B cell (primary cell): Measurements from ENCODE around the gene SPATA25. TPM values are rescaled to one million over a fixed set of nuclear protein-coding genes. Genes with fewer than 3 reads are reported as not detected.

Source experiments
- ATAC-seq: fragments of 200-7000 bp; cut with Tn5 transposase; one replicate; pipeline ENCODE4 v1.10.0; 2021; ENCODE audit warnings: low read depth, mild to moderate bottlenecking, moderate number of reproducible peaks, moderate library complexity
- CTCF ChIA-PET: fragments of 350-600 bp; sonication (Branson Sonifier 250); formaldehyde crosslinking; loops from one replicate; lab custom pipeline; 2021; ENCODE audit warnings: antibody characterized with exemption, inconsistent platforms; lab: Charles Lee
- POLR2A ChIA-PET: fragments of 350-600 bp; sonication (Branson Sonifier 250); formaldehyde crosslinking; loops from one replicate; lab custom pipeline; 2021; ENCODE audit warnings: antibody characterized with exemption; lab: Charles Lee
- DNase-seq: peaks from one replicate; pipeline ENCODE4 v3.0.0; 2013
- H2AFZ ChIP-seq: 2 replicates; pipeline ENCODE4 v1.6.1; 2012; ENCODE audit warnings: mild to moderate bottlenecking, low read depth, low read length; ENCODE audit not compliant: insufficient read depth, poor library complexity, severe bottlenecking
- H3K27ac ChIP-seq, 2 donors: 1 replicate in 1 of 2; 2 replicates in 1 of 2; pipeline ENCODE4 v1.5.1; 2012 to 2013; ENCODE audit warnings: low read length in 2 of 2, mild to moderate bottlenecking in 2 of 2, moderate library complexity in 1 of 2
- H3K27me3 ChIP-seq, 4 experiments: fragments of 200-600 bp in 1 of 4; sonication (generic) in 1 of 4; replicated peaks in 1 of 4; 1 replicate in 2 of 4; 2 replicates in 2 of 4; pipeline versions ENCODE4 v1.6.1 to v1.7.0; 2013 to 2016; ENCODE audit warnings: low read length in 3 of 4, mild to moderate bottlenecking in 2 of 4, mixed read lengths in 1 of 4, moderate library complexity in 1 of 4; ENCODE audit not compliant: insufficient read depth in 4 of 4, control insufficient read depth in 3 of 4; ENCODE audit errors: control extremely low read depth in 1 of 4
- H3K36me3 ChIP-seq, 2 experiments: replicated peaks in 1 of 2; 1 replicate in 1 of 2; 2 replicates in 1 of 2; pipeline versions ENCODE4 v1.6.1 to v1.7.1; 2013; ENCODE audit warnings: low read length in 1 of 2; ENCODE audit not compliant: insufficient read depth in 2 of 2, control insufficient read depth in 1 of 2; ENCODE audit errors: control extremely low read depth in 1 of 2, extremely low read depth in 1 of 2
- H3K4me1 ChIP-seq, 2 donors: fragments of 200-600 bp in 1 of 2; sonication (generic) in 1 of 2; 1 replicate in 1 of 2; 2 replicates in 1 of 2; pipeline versions ENCODE4 v1.5.1 to v1.6.1; 2013 to 2017; ENCODE audit warnings: low read length in 2 of 2; ENCODE audit not compliant: control insufficient read depth in 2 of 2, insufficient read depth in 2 of 2
- H3K4me2 ChIP-seq: replicated peaks from 2 replicates; pipeline ENCODE3; 2012; ENCODE audit warnings: mild to moderate bottlenecking, low read depth, low read length; ENCODE audit not compliant: poor library complexity, severe bottlenecking
- H3K4me3 ChIP-seq, 5 experiments: fragments of 200-600 bp in 1 of 5; sonication (generic) in 1 of 5; 1 replicate in 3 of 5; 2 replicates in 2 of 5; pipeline versions ENCODE4 v1.5.1 to v1.7.0; 2011 to 2016; ENCODE audit warnings: low read length in 4 of 5, mild to moderate bottlenecking in 4 of 5, low read depth in 2 of 5, control low read depth in 1 of 5, moderate library complexity in 1 of 5; ENCODE audit not compliant: insufficient read depth in 1 of 5; ENCODE audit errors: control extremely low read depth in 1 of 5, extremely low read depth in 1 of 5
- H3K79me2 ChIP-seq: fragments of 200-600 bp; sonication (generic); one replicate; pipeline ENCODE4 v1.6.0; 2016; ENCODE audit warnings: low read length; ENCODE audit not compliant: control insufficient read depth, insufficient read depth
- H3K9ac ChIP-seq: fragments of 200-600 bp; sonication (generic); 2 replicates; pipeline ENCODE4 v1.6.1; 2017; ENCODE audit warnings: mild to moderate bottlenecking, low read length, moderate library complexity
- H3K9me3 ChIP-seq, 3 donors: one replicate each; pipeline versions ENCODE4 v1.6.1 to v1.7.1; 2013; ENCODE audit warnings: low read length in 2 of 3; ENCODE audit not compliant: control insufficient read depth in 2 of 3, insufficient read depth in 1 of 3; ENCODE audit errors: control extremely low read depth in 1 of 3
- H4K20me1 ChIP-seq: 2 replicates; pipeline ENCODE4 v1.6.0; 2012; ENCODE audit warnings: mild to moderate bottlenecking, low read length; ENCODE audit not compliant: insufficient read depth, control insufficient read depth, poor library complexity, severe bottlenecking
- H3K27ac Mint-ChIP-seq: one replicate; pipeline ENCODE4 v1.8.0; 2021; ENCODE audit warnings: mixed read lengths
- H3K27me3 Mint-ChIP-seq: one replicate; pipeline ENCODE4 v1.8.0; 2021; ENCODE audit warnings: mixed read lengths
- H3K4me1 Mint-ChIP-seq: one replicate; pipeline ENCODE4 v1.8.0; 2021; ENCODE audit warnings: mixed read lengths
- H3K4me3 Mint-ChIP-seq: one replicate; pipeline ENCODE4 v1.8.0; 2021; ENCODE audit warnings: mixed read lengths
- H3K9me3 Mint-ChIP-seq: one replicate; pipeline ENCODE4 v1.8.0; 2022; ENCODE audit warnings: mixed read lengths; ENCODE audit not compliant: insufficient read depth
- EZH2 ChIP-seq: IDR thresholded peaks from 2 replicates; pipeline ENCODE4 v1.6.1; 2012; ENCODE audit warnings: borderline replicate concordance, low read depth, mild to moderate bottlenecking, moderate library complexity, low read length; ENCODE audit not compliant: insufficient read depth, poor library complexity, severe bottlenecking
- WGBS: methylation state at CpG from one replicate; pipeline ENCODE4 v1.1.5; 2013; ENCODE audit warnings: missing lambda C conversion rate; ENCODE audit not compliant: insufficient coverage; 5-methylcytosine and 5-hydroxymethylcytosine counted together
- intact Hi-C: fragments of 100-400 bp; cut with micrococcal nuclease; formaldehyde crosslinking; loops from one replicate; pipeline ENCODE4 v1.10.0; 2022
- polyA plus RNA-seq: library from polyadenylated mRNA; depleted of rRNA; stranded (reverse); fragments of >200 nt; gene quantifications from 2 replicates; pipeline ENCODE4 v1.2.3, GENCODE V29; 2012
- total RNA-seq, 2 donors: library from RNA; stranded (reverse); fragments of 120-200 nt in 1 of 2; gene quantifications; 1 replicate in 1 of 2; 2 replicates in 1 of 2; pipeline versions ENCODE4 v1.2.3 to v1.2.4, GENCODE V29; 2013 to 2022
- TF ChIP-seq, protein P1 (sequence below): fragments of 200-600 bp; IDR thresholded peaks from one replicate; pipeline ENCODE4 v1.8.0; 2022; ENCODE audit warnings: antibody characterized with exemption, mild to moderate bottlenecking

SPATA25 gene
- total and polyA plus RNA-seq, 2 donors (not counting 1 experiment from before 2014, with no cell fraction given), result 2.5 to 2.9 TPM

DNA sequence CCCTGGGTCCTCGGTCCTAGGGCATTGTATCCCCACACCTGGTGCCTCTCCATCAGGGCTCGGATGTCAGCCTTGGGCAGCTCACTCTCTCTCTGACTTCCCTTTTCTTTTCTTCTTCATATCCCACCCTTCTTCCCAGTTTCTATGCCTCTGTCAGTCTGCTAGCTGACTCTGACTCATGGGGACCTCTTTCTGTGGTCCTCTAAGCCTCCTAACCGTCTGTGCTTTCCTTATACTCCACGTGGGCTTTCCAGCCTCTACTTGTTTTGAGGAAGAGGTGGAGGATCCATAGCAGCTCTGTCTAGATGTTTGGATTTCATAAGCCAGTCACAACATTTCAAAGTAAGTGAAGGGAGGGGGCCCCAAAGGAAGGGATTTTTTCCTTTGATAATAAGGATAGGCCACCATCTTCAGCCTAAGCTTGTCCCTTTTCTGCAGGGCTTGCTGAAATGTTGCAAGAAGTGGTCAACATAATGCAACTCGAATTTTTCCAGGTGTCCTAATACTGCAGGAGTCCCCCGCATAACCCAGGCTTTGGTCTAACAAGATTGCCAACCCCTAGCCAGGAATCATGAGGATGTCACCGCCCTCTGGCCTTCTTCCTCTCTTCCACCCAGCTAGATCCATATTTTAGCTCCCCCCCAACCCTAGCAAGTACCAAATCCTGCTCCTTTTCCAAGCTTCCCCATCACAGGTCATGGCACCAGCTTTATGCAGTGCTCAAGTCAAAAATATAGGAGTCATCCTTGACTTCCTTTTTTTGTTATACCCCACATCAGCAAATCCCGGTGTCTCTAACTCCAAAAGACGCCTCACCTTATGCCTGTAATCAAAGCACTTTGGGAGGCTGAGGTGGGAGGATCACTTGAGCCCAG, 33.3 kb upstream of the SPATA25 start:
- WGBS, result 79% methylated on average over 6 of the region's 9 CpGs
- Histone ChIP-seq H3K4me1 (no peaks in the 10 kb centered on the region), H3K27me3 (peaks cover 0 to 25% (median 2%) of the 10 kb centered on the region in 4 experiments), H4K20me1 (no peaks in the 10 kb centered on the region), H2AFZ (no peak overlapping the region), H3K79me2 (no peaks in the 10 kb centered on the region), H3K9ac (no peak overlapping the region), H3K4me2 (no peak overlapping the region), H3K4me3 (no peak overlapping the region), H3K9me3 (no peaks in the 10 kb centered on the region), H3K27ac (no peak overlapping the region), H3K36me3 (no peaks in the 10 kb centered on the region)
- Mint-ChIP-seq H3K9me3 (no peaks in the 10 kb centered on the region), H3K27me3 (peaks cover 33% of the 10 kb centered on the region), H3K4me3 (no peak overlapping the region), H3K4me1 (no peaks in the 10 kb centered on the region), H3K27ac (no peak overlapping the region)
- DNase-seq (no peak), ATAC-seq (no peak)
- TF ChIP-seq, protein P1, sequence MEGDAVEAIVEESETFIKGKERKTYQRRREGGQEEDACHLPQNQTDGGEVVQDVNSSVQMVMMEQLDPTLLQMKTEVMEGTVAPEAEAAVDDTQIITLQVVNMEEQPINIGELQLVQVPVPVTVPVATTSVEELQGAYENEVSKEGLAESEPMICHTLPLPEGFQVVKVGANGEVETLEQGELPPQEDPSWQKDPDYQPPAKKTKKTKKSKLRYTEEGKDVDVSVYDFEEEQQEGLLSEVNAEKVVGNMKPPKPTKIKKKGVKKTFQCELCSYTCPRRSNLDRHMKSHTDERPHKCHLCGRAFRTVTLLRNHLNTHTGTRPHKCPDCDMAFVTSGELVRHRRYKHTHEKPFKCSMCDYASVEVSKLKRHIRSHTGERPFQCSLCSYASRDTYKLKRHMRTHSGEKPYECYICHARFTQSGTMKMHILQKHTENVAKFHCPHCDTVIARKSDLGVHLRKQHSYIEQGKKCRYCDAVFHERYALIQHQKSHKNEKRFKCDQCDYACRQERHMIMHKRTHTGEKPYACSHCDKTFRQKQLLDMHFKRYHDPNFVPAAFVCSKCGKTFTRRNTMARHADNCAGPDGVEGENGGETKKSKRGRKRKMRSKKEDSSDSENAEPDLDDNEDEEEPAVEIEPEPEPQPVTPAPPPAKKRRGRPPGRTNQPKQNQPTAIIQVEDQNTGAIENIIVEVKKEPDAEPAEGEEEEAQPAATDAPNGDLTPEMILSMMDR, result no peak
- no peak for TF ChIP-seq EZH2
- intact Hi-C loops, result no loop called here
- ChIA-PET CTCF (interaction anchor here (0.6 kb wide), 1 partner anchor 15 kb away, joined by 5 read pairs; no protein-coding TSS in a partner anchor), POLR2A (no interaction called here)
